GM12875 (cell line): ENCODE data around the gene CDIPT.

ENCODE experiments used
- H3K4me3 ChIP-seq: one replicate; pipeline ENCODE4 v1.5.1; 2011; ENCODE audit warnings: low read depth, low read length, control low read depth
- CTCF ChIP-seq: IDR thresholded peaks from 2 replicates; pipeline ENCODE4 v1.5.1; 2011; ENCODE audit warnings: low read depth, mild to moderate bottlenecking, control low read depth, inconsistent platforms, low read length, moderate library complexity, borderline replicate concordance; ENCODE audit not compliant: insufficient read depth

CDIPT gene

GRCh38 chr16:29858974-29859373 lies 4.1 kb downstream of the CDIPT start:
- no peak for TF ChIP-seq CTCF
- H3K4me3 ChIP-seq = no peak overlapping the region

GRCh38 chr16:29858149-29858849 lies 4.7 kb downstream of the CDIPT start:
- H3K4me3 ChIP-seq = no peak overlapping the region
- TF ChIP-seq CTCF = no peak

- no peak for TF ChIP-seq CTCF
- no peak overlapping the region for H3K4me3 ChIP-seq
Measured at GRCh38 chr16:29857133-29857760, 5.8 kb downstream of the CDIPT start.

GRCh38 chr16:29854520-29855100 lies 8.4 kb downstream of the CDIPT start:
- no peak for TF ChIP-seq CTCF
- H3K4me3 ChIP-seq = no peak overlapping the region

GRCh38 chr16:29852654-29853053 lies 10.4 kb downstream of the CDIPT start:
- no peak for TF ChIP-seq CTCF
- H3K4me3 ChIP-seq = no peak overlapping the region

GRCh38 chr16:29850998-29851397 lies 12.0 kb downstream of the CDIPT start:
- no peak for TF ChIP-seq CTCF
- no peak overlapping the region for H3K4me3 ChIP-seq

GRCh38 chr16:29849505-29849904 lies 13.5 kb downstream of the CDIPT start:
- no peak overlapping the region for H3K4me3 ChIP-seq
- TF ChIP-seq CTCF = no peak
